SJCRH30 (cell line): ENCODE measurements around the gene PRRC1. TPM values are rescaled to one million over a fixed set of nuclear protein-coding genes. Genes with fewer than 3 reads are reported as not detected.

Experiments
- DNase-seq, 2 experiments: peaks; one replicate each; pipeline ENCODE4 v3.0.0-alpha.2; 2015 to 2020
- H3K27ac ChIP-seq: fragments of 250-450 bp; sonication (Bioruptor Pico); 2 replicates; pipeline ENCODE4 v1.5.1; 2020; ENCODE audit warnings: mild to moderate bottlenecking, moderate library complexity
- H3K27me3 ChIP-seq: fragments of 250-450 bp; sonication (Bioruptor Pico); 2 replicates; pipeline ENCODE4 v1.5.1; 2020; ENCODE audit warnings: mild to moderate bottlenecking, moderate library complexity
- H3K36me3 ChIP-seq: fragments of 250-450 bp; sonication (Bioruptor Pico); 2 replicates; pipeline ENCODE4 v1.5.1; 2020; ENCODE audit warnings: mild to moderate bottlenecking, moderate library complexity
- H3K4me1 ChIP-seq: fragments of 250-450 bp; sonication (Bioruptor Pico); 2 replicates; pipeline ENCODE4 v1.5.1; 2020; ENCODE audit warnings: mild to moderate bottlenecking, moderate library complexity
- H3K4me3 ChIP-seq: fragments of 250-450 bp; sonication (Bioruptor Pico); 2 replicates; pipeline ENCODE4 v1.5.1; 2020; ENCODE audit warnings: mild to moderate bottlenecking, moderate library complexity
- H3K9me3 ChIP-seq: fragments of 250-450 bp; sonication (Bioruptor Pico); replicated peaks from 2 replicates; pipeline ENCODE4 v1.5.1; 2020; ENCODE audit warnings: mild to moderate bottlenecking, moderate library complexity
- total RNA-seq: library from RNA; depleted of rRNA; stranded (reverse); fragments of >200 nt; shearing (Covaris generic); gene quantifications from 2 replicates; pipeline ENCODE4 v1.2.3, GENCODE V29; 2014; rRNA removed

The PRRC1 gene
- total RNA-seq, 1 experiment from 2014 or later, result 57.9 TPM

DNA sequence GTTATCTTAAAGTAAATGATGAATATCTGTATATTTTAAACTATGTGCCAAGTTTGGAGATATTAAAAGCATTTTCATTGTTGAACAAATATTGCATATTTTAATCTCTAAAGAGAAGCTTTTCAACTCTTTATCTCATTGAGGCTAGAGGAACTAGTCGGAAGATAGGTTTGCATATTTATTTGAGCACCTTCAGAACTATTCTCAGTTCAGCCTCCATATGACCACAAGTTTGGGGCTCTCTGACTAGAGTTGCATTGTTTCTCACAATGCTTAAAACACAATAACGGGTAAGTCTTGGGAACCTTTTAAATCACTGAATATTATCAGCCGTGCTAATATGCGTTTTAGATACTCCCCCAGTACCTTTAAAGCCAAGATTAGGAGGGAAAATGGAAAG lies 84.2 kb downstream of the PRRC1 start:
- no peaks in the 10 kb centered on the region for H3K4me1 ChIP-seq
- no peak overlapping the region for H3K4me3 ChIP-seq
- no peak for DNase-seq
- no peaks in the 10 kb centered on the region for H3K27me3 ChIP-seq
- H3K27ac ChIP-seq, result no peak overlapping the region
- H3K36me3 ChIP-seq, result no peaks in the 10 kb centered on the region
- H3K9me3 ChIP-seq, result no peaks in the 10 kb centered on the region

DNA sequence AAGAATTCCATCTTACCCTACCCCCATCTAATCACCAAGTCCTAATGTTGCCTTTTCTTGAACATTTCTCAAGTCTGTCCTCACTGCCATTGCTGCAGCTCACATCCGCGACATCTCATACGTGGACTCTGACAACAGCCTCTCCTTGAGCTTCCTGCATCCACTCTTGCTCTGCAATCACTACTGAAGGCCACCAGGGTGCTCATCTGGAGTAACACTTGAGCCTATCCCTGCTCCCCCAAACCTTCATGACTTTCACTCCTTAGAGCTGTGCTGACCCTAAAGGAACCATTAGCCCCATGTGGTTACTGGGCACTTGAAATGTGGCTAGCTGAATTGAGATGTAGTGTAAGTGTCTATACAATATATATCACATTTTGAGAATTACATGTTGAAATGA lies 85.0 kb downstream of the PRRC1 start:
- Histone ChIP-seq H3K36me3 (no peaks in the 10 kb centered on the region), H3K27me3 (no peaks in the 10 kb centered on the region), H3K9me3 (no peaks in the 10 kb centered on the region), H3K4me3 (no peak overlapping the region), H3K27ac (no peak overlapping the region), H3K4me1 (no peaks in the 10 kb centered on the region)
- no peak for DNase-seq

DNA sequence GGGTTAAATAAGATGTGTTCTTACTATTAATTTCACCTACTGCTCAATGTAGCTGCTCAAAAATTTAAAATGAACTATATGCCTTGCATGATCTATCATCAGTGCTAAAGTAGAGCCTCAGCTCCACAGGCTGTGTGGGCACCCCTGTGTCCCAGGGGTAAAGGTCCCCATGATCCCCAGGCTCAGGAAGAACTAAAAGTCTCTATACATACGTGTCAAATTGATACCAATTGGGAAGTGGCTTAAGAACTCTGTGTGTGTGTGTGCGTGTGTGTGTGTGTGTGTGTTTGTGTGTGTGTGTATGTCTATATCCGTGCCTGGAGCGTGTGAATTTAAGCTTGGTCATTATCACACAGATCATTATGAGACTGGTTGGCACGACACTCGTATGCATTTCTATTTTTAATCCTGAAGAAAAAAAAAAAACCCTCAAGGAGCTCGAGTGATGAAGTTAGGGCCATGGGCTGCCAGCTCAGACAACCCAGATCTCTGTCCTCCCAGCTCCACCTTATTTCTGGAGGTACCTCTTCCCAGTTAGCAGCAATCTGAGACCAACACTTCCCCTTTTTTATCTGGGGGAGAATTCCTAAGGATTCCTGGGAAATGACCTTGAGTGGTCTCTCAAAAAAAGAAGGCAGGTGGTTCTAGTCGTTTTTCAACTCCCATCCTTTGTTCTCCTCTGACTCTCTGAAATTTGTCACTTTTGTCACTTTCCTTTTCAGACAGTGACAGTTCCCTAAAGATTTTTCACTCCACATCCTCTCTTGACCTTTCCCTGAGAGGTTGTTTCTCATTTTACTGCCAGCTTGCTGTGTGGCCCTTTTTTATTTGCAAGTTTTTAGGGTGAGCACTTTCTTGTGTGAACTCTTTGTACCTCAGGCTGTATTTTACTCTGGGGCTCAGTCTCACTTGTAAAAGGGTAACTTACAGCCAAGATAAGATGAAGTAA lies 85.7 kb downstream of the PRRC1 start:
- no peak overlapping the region for H3K4me3 ChIP-seq
- no peaks in the 10 kb centered on the region for H3K36me3 ChIP-seq
- no peak overlapping the region for H3K27ac ChIP-seq
- no peaks in the 10 kb centered on the region for H3K4me1 ChIP-seq
- DNase-seq, result no peak
- no peaks in the 10 kb centered on the region for H3K9me3 ChIP-seq
- no peaks in the 10 kb centered on the region for H3K27me3 ChIP-seq

Other genes starting within 250 kb of the PRRC1 start
- gene MEGF10, start 226.8 kb upstream of the PRRC1 start, total RNA-seq, result 67.6 and 77.9 TPM in 2 replicates
- gene CTXN3, start 131.4 kb downstream of the PRRC1 start, total RNA-seq, result not detected in 2 replicates
- not detected in 2 replicates for gene CCDC192, start 185.8 kb downstream of the PRRC1 start, total RNA-seq